GM12864 (cell line): ENCODE data around the gene CD164.

Source experiments
- DNase-seq: peaks from one replicate; pipeline ENCODE4 v3.0.0-alpha.2; 2011; ENCODE audit warnings: low read depth
- H3K4me3 ChIP-seq: 2 replicates; pipeline ENCODE4 v1.5.1; 2011; ENCODE audit warnings: mild to moderate bottlenecking, low read depth, low read length, control low read depth
- CTCF ChIP-seq: IDR thresholded peaks from 2 replicates; pipeline ENCODE4 v1.5.1; 2011; ENCODE audit warnings: low read depth, mild to moderate bottlenecking, moderate library complexity, low read length, control low read depth, inconsistent platforms; ENCODE audit errors: missing control alignments

The CD164 gene

GRCh38 chr6:109363753-109364152 is 18.5 kb downstream of the CD164 start:
- no peak for DNase-seq
- TF ChIP-seq CTCF, result no peak
- H3K4me3 ChIP-seq, result no peak overlapping the region

GRCh38 chr6:109362102-109362884 is 20.0 kb downstream of the CD164 start:
- H3K4me3 ChIP-seq, result no peak overlapping the region
- TF ChIP-seq CTCF, result no peak
- DNase-seq, result no peak

GRCh38 chr6:109360791-109361190 is 21.5 kb downstream of the CD164 start:
- DNase-seq, result no peak
- H3K4me3 ChIP-seq, result no peak overlapping the region
- TF ChIP-seq CTCF, result no peak

GRCh38 chr6:109360281-109360680 is 22.0 kb downstream of the CD164 start:
- TF ChIP-seq CTCF, result no peak
- DNase-seq, result no peak
- H3K4me3 ChIP-seq, result no peak overlapping the region

GRCh38 chr6:109359248-109359647 is 23.0 kb downstream of the CD164 start:
- no peak for DNase-seq
- H3K4me3 ChIP-seq, result no peak overlapping the region
- TF ChIP-seq CTCF, result no peak

- no peak for TF ChIP-seq CTCF
- DNase-seq, result no peak
- H3K4me3 ChIP-seq, result no peak overlapping the region
These were observed 24.1 kb downstream of the CD164 start for GRCh38 chr6:109358204-109358603.

GRCh38 chr6:109356237-109356636 is 26.0 kb downstream of the CD164 start:
- H3K4me3 ChIP-seq, result no peak overlapping the region
- TF ChIP-seq CTCF, result no peak
- DNase-seq, result no peak
